SJCRH30 (cell line): Measurements from ENCODE around the gene FLACC1. TPM values are rescaled to one million over a fixed set of nuclear protein-coding genes. Genes with fewer than 3 reads are reported as not detected.

Experiments
- DNase-seq, 2 experiments: peaks; one replicate each; pipeline ENCODE4 v3.0.0-alpha.2; 2015 to 2020
- H3K27ac ChIP-seq: fragments of 250-450 bp; sonication (Bioruptor Pico); 2 replicates; pipeline ENCODE4 v1.5.1; 2020; ENCODE audit warnings: mild to moderate bottlenecking, moderate library complexity
- H3K27me3 ChIP-seq: fragments of 250-450 bp; sonication (Bioruptor Pico); 2 replicates; pipeline ENCODE4 v1.5.1; 2020; ENCODE audit warnings: mild to moderate bottlenecking, moderate library complexity
- H3K36me3 ChIP-seq: fragments of 250-450 bp; sonication (Bioruptor Pico); 2 replicates; pipeline ENCODE4 v1.5.1; 2020; ENCODE audit warnings: mild to moderate bottlenecking, moderate library complexity
- H3K4me1 ChIP-seq: fragments of 250-450 bp; sonication (Bioruptor Pico); 2 replicates; pipeline ENCODE4 v1.5.1; 2020; ENCODE audit warnings: mild to moderate bottlenecking, moderate library complexity
- H3K4me3 ChIP-seq: fragments of 250-450 bp; sonication (Bioruptor Pico); 2 replicates; pipeline ENCODE4 v1.5.1; 2020; ENCODE audit warnings: mild to moderate bottlenecking, moderate library complexity
- H3K9me3 ChIP-seq: fragments of 250-450 bp; sonication (Bioruptor Pico); replicated peaks from 2 replicates; pipeline ENCODE4 v1.5.1; 2020; ENCODE audit warnings: mild to moderate bottlenecking, moderate library complexity
- total RNA-seq: library from RNA; depleted of rRNA; stranded (reverse); fragments of >200 nt; shearing (Covaris generic); gene quantifications from 2 replicates; pipeline ENCODE4 v1.2.3, GENCODE V29; 2014

FLACC1 gene
- total RNA-seq, 1 experiment from 2014 or later = 0.55 TPM

DNA sequence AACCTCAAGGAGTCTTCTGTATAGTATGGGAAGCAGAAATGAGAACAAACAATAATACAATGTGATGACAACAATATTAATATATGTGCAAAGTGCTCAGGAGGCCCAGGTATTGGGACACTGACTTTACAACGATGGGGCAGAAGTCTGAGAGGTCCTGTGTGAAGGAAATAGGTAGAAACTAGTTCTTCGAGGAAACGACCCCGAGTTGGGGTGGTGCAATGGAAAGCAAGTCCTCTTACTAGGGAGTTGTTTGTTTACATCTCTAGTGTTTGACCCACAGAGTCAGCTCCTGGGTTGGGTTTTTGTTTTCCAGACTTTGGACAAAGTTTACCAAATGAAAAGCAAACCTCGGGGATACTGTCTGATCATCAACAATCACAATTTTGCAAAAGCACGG, 80.6 kb downstream of the FLACC1 start:
- Histone ChIP-seq H3K4me3 (no peak overlapping the region), H3K9me3 (no peaks in the 10 kb centered on the region), H3K27ac (no peak overlapping the region), H3K4me1 (no peaks in the 10 kb centered on the region), H3K27me3 (no peaks in the 10 kb centered on the region), H3K36me3 (0 out of 2 replicates have a peak, but pooled peaks cover 3% of the 10 kb centered on the region)
- no peak for DNase-seq

DNA sequence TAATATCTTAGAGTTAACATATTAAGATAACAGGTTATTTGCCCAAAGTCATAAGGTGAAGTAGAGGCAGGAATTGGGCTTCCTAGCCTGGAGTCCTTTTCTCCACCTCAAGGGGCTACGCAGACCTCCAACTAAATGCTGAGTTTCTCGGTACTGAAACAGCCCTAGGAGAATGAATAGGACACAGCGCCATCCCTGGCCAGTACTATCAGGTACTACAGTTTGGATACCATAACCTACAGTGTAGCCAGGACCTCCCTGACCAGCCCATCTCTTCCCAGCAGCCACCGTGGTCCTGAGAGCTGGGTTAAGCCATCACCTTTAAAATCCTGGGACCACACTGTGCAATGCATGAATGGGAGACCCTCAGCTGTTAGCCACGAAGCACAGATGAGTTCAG, 81.2 kb downstream of the FLACC1 start:
- Histone ChIP-seq H3K27me3 (no peaks in the 10 kb centered on the region), H3K36me3 (0 out of 2 replicates have a peak, but pooled peaks cover 3% of the 10 kb centered on the region), H3K4me3 (no peak overlapping the region), H3K4me1 (no peaks in the 10 kb centered on the region), H3K27ac (no peak overlapping the region), H3K9me3 (no peaks in the 10 kb centered on the region)
- DNase-seq = no peak

DNA sequence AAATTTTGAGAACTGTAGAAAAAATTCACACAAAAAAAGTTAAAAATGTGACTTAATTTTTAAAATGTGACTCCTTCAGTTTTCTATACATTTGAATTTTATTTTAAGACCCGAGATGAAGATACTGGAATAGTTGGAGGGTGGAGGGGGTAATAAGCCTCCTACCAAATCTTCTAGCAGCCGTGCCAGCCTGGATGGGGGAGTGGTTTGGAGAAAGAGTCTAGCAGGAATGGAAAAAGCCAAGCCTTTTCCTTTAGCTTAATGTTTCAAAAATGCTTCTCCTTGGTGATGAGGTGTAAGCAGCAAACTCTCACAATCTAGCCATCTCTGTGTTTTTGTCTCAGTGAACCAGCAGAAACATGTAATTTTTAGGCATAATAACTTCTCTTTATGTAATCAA, 82.1 kb downstream of the FLACC1 start:
- H3K9me3 ChIP-seq = no peaks in the 10 kb centered on the region
- H3K27me3 ChIP-seq = no peaks in the 10 kb centered on the region
- DNase-seq = no peak
- H3K36me3 ChIP-seq = 0 out of 2 replicates have a peak, but pooled peaks cover 3% of the 10 kb centered on the region
- no peak overlapping the region for H3K4me3 ChIP-seq
- H3K27ac ChIP-seq = no peak overlapping the region
- no peaks in the 10 kb centered on the region for H3K4me1 ChIP-seq

DNA sequence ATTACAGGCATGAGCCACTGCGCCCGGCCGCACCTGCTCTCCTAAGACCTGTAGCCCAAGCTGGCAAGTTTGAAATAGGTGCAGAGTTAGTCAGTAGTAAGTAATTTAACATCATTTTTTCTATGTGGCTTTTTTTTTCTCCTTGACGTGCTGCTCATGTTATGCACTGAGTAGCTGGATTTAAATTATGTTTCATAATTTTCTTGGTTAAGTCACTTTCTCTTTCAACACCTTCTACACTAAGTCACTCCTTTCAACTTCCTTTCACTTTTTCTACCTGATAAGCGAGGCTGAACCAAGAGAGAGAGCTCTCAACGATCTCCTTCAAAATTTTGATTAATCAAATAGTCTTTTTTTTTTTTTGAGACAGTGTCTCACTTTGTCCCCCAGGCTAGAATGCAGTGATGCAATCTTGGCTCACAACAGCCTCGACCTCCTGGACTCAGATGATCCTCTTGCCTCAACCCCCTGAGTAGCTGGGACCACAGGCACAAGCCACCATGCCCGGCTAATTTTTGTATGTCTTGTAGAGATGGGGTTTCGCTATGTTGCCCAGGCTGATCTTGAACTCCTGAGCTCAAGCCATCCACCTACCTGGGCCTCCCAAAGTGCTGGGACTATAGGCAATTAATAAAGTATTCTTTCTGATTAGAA, 83.7 kb downstream of the FLACC1 start:
- no peak for DNase-seq
- no peaks in the 10 kb centered on the region for H3K4me1 ChIP-seq
- H3K9me3 ChIP-seq = no peaks in the 10 kb centered on the region
- no peak overlapping the region for H3K27ac ChIP-seq
- H3K4me3 ChIP-seq = no peak overlapping the region
- no peaks in the 10 kb centered on the region for H3K36me3 ChIP-seq
- H3K27me3 ChIP-seq = no peaks in the 10 kb centered on the region

DNA sequence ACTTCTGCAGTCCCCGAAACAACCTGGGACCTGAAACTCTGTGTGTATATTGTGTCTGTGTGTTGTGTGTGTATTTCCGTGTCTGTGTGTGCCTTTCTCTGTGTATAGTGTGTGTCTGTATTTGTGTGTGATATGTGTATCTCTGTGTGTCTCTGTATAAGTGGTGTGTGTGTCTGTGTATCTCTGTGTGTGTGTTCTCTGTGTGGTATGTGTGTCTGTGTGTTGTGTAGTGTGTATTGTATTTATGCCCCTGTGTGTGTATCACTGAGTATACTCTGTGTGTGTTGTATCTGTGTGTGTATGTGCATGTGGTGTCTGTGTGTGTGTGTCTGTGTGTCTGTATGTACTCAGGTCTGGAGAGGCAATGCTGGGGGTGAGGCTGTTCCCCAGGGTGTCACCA, 85.2 kb downstream of the FLACC1 start:
- Histone ChIP-seq H3K27me3 (no peaks in the 10 kb centered on the region), H3K36me3 (no peaks in the 10 kb centered on the region), H3K4me1 (no peaks in the 10 kb centered on the region), H3K27ac (no peak overlapping the region), H3K4me3 (no peak overlapping the region), H3K9me3 (no peaks in the 10 kb centered on the region)
- no peak for DNase-seq

DNA sequence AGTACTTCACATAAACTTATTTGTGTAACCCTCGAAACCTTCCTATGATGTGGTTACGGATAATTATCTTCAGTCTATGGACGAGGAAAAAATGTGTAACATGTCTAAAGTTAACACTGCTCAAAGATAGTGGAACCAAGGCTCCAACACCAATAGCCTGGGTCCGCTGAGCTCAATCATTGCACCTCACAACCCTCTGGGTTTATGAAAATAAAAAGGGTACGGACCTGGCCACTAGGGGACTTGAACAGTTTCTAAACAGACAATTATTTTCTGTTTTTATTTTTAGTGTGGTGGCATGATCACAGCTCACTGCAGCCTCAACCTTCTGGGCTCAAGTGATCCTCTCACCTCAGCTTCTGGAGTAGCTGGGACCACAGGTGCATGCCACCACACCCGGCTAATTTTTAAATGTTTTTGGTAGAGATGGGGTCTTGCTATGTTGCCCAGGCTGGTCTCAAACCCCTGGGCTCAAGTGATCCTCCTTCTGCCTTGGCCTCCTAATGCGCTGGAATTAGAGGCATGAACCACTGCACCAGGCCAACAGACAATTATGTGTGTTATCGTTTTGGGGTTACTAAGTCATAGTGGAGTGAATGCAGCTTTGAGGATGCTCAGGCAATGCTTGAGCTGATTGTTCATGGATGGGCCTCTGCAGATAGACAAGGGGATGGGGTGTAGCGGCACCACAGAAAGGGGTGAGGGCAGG, 86.7 kb downstream of the FLACC1 start:
- Histone ChIP-seq H3K27ac (no peak overlapping the region), H3K27me3 (no peaks in the 10 kb centered on the region), H3K4me3 (no peak overlapping the region), H3K36me3 (no peaks in the 10 kb centered on the region), H3K4me1 (no peaks in the 10 kb centered on the region), H3K9me3 (no peaks in the 10 kb centered on the region)
- DNase-seq = no peak

DNA sequence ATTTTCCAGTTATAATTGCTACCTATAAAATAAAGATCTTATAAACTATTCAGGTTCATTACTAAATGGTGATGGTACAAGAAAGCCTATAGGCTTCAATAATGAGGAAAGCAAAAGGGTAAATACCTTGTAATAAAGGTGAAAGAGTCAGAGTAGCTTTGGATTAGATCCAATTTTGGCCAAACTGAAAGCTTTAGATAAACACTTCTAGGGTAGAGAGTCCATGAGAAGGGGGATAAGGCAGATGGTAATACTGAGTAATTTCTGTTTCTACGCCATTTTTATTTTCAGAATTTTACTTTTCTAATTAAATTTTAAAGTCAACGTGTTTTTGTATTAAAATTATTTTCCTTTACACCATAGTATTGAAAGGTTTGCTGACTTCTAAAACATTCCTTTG, 87.4 kb downstream of the FLACC1 start:
- no peak overlapping the region for H3K27ac ChIP-seq
- no peaks in the 10 kb centered on the region for H3K27me3 ChIP-seq
- no peaks in the 10 kb centered on the region for H3K4me1 ChIP-seq
- no peaks in the 10 kb centered on the region for H3K9me3 ChIP-seq
- H3K36me3 ChIP-seq = no peaks in the 10 kb centered on the region
- DNase-seq = no peak
- no peak overlapping the region for H3K4me3 ChIP-seq

DNA sequence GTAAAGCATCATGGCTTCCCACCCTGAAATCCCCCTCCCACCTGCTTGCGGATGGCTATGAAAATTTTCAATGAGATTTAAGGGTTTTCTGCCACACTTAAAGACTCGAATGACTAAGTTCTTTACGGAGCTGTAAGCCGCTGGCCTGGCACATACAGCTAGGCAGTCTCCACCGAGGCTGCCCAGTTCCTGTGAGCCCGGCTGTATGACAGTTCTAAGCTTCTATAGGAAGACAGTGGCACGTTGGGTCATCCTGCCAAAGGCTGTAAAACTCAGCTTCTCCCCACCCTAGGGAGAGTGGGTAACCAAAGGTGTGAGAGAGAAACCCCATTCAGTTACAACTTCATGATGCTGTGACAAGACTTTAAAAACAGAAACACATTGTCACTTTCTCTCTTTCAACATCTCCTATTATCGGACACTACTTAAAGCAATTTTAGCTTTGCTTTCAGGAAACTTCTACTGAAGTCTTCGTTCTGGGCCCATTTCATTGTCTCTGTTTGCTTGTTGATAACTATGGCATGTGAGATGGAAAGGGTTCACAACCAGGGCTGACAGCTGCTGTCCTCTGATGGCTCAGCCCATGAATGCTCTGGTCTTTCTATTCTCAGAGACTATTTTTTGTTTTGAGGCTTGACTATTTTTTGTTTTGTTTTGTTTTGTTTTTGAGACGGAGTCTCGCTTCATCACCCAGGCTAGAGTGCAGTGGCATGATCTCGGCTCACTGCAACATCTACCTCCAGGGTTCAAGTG, 89.7 kb downstream of the FLACC1 start:
- H3K4me3 ChIP-seq = no peak overlapping the region
- H3K27me3 ChIP-seq = no peaks in the 10 kb centered on the region
- H3K36me3 ChIP-seq = no peaks in the 10 kb centered on the region
- no peaks in the 10 kb centered on the region for H3K4me1 ChIP-seq
- no peak for DNase-seq
- H3K9me3 ChIP-seq = no peaks in the 10 kb centered on the region
- no peak overlapping the region for H3K27ac ChIP-seq

DNA sequence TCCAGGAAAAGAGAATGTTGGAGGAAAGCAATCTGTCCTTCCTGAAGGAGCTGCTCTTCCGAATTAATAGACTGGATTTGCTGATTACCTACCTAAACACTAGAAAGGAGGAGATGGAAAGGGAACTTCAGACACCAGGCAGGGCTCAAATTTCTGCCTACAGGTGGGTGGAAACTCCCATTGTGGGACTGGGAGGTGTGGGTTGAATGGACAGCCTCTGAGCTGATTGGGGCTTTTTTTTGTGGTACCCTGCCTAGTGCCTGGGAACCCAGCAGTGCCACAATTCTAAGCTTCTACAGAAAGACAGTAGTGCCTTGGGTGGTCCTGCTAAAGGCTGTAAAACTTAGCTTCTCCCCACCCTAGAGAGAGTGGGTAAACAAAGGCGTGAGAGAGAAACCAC, 90.5 kb downstream of the FLACC1 start:
- no peak overlapping the region for H3K4me3 ChIP-seq
- no peaks in the 10 kb centered on the region for H3K9me3 ChIP-seq
- no peaks in the 10 kb centered on the region for H3K36me3 ChIP-seq
- no peak for DNase-seq
- no peak overlapping the region for H3K27ac ChIP-seq
- no peaks in the 10 kb centered on the region for H3K4me1 ChIP-seq
- H3K27me3 ChIP-seq = no peaks in the 10 kb centered on the region

DNA sequence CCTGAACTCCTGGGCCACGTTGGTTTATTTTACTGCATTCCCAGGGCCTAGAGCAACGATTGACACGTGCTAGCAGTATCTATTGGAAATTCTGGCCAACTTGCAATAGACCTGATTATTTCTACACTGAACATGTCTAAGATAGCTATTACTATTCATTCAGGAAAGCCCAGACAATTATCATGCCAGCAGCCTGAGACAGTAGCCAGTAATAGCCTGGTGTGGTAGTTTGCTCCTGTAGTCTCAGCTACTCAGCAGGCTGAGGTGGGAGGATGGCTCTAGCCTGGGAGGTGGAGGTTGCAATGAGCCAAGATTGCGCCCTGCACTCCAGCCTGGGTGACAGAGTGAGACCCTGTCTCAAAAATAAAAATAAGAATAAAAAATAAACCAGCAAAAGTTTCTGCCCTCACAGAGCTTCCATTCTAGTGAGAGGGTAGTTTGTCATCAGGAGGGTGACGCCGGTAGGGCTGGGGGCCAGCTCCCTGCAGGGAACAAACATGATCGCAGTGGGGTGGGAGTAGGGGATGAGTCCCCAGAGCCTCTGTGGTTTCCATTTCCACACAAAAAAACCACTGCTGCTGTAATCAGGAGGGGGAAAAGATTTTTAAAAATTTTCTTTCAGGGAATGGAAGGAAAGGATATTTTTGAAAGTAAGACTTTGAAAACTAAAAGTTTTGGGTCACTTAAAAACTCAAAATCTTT, 92.5 kb downstream of the FLACC1 start:
- DNase-seq = no peak
- Histone ChIP-seq H3K27me3 (no peaks in the 10 kb centered on the region), H3K27ac (no peak overlapping the region), H3K4me1 (no peaks in the 10 kb centered on the region), H3K9me3 (no peaks in the 10 kb centered on the region), H3K4me3 (no peak overlapping the region), H3K36me3 (no peaks in the 10 kb centered on the region)

DNA sequence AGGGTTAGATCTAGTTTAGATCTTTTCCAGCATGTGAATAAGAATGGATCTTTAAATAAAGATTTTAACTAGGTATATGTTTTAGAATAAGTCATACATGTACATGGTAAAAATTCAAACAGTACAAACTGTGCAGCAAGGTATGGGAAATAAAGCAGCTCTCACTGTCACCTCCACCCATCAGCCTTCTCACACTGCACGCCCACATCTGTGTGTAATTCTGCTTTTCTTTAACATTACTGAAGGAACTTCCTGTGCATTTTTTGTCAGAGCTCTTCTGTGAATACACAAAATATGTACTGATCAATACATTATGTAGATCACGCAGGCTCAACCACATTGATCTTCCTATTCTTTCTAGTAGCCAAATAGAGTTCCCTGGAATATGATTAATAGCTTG, 93.4 kb downstream of the FLACC1 start:
- no peak for DNase-seq
- no peaks in the 10 kb centered on the region for H3K36me3 ChIP-seq
- no peaks in the 10 kb centered on the region for H3K27me3 ChIP-seq
- no peak overlapping the region for H3K4me3 ChIP-seq
- no peaks in the 10 kb centered on the region for H3K4me1 ChIP-seq
- no peak overlapping the region for H3K27ac ChIP-seq
- no peaks in the 10 kb centered on the region for H3K9me3 ChIP-seq

DNA sequence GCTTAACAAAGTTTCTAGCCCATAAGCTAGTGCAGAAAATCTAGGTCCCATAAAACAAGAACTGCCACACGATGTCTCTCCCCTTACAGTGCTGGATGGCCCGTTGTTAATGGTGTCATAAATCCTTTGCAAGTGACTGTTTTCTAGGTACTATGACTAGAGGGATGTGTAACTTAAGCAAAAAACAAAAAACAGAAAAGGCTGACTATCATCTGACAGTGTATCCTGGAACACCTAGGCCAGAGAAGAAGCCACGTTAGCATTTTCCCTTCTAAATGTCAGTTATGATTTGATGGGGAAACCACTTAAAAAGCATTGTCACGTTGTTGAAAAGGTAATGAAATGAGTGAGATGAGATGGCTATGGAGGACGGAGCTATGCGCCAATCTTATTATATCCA, 94.4 kb downstream of the FLACC1 start:
- H3K27ac ChIP-seq = no peak overlapping the region
- H3K9me3 ChIP-seq = no peaks in the 10 kb centered on the region
- H3K4me3 ChIP-seq = no peak overlapping the region
- DNase-seq = no peak
- no peaks in the 10 kb centered on the region for H3K4me1 ChIP-seq
- no peaks in the 10 kb centered on the region for H3K36me3 ChIP-seq
- H3K27me3 ChIP-seq = no peaks in the 10 kb centered on the region

DNA sequence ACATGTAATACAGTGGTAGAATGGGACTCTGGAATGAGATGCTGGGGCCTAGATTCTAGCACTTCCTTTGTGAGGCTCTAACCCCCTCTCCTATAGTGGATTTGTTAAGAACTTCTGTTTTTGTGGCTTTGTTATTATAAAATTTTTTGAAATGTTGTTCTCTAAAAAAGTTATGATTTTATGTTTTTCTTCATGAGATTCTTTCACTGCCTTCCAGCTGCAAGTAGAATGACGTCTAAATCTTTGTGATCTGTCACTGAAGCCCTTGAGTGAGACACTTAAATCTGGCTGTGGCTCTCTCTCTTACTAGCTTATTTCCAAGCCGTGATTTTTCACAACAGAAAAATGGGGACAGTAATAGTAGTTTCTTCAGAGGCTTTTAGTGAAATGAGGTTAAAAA, 95.2 kb downstream of the FLACC1 start:
- Histone ChIP-seq H3K36me3 (no peaks in the 10 kb centered on the region), H3K27ac (no peak overlapping the region), H3K9me3 (no peaks in the 10 kb centered on the region), H3K27me3 (no peaks in the 10 kb centered on the region), H3K4me3 (no peak overlapping the region), H3K4me1 (no peaks in the 10 kb centered on the region)
- DNase-seq = no peak

DNA sequence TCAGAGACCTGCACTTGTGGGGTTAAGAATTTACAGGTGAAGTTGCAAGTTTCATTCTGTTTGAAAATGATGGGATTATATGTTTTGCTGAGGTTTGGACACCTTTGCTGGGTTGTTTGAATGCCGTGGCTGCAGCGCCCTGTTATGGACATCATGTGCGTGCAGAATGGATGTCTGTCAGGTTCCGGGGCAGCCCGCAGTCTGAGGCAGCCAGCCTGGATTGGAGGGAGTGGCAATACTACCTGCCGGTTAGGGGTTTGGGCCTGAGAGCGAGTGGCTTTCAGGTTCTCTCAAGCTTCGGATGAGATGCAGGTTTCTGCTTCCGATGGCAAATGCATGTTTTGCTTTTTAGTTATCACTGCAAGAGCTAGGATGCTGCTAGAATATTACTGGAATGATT, 95.7 kb downstream of the FLACC1 start:
- no peak for DNase-seq
- no peaks in the 10 kb centered on the region for H3K36me3 ChIP-seq
- H3K27me3 ChIP-seq = no peaks in the 10 kb centered on the region
- no peak overlapping the region for H3K27ac ChIP-seq
- no peaks in the 10 kb centered on the region for H3K9me3 ChIP-seq
- H3K4me1 ChIP-seq = no peaks in the 10 kb centered on the region
- no peak overlapping the region for H3K4me3 ChIP-seq

DNA sequence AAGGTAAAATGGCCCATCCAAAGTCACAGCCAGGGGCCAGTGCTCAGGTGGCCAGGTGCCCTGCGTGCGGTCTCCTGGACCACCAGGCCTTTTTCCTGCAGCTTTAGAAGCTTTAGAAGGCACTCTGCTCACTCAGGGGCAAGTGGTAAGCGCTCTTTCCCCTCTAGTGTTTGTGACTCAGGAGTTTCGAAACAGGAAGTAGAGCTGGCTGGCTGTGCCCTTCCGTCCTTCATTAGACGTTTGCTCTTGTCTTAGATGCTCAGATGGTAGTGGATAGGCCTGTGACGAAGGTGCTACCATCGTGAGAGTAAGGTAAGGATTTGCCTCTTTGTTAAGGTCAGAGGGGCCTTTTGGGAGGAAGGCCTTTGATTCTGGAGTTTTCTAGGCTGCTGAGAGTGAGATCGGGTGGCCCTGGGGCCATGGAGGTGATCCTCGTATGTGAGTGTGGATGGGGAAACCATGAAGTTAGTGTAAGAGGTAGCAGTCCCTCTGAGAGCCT, 96.8 kb downstream of the FLACC1 start, which contains the start of gene CASP8:
Gene CASP8, plus strand, starts transcription at position 235 of the 499 bp plus-strand sequence. CDS start 5,951 bp downstream, outside the sequence.
- Histone ChIP-seq H3K27me3 (no peaks in the 10 kb centered on the region), H3K36me3 (no peaks in the 10 kb centered on the region), H3K4me3 (no peak within 1 kb of the TSS), H3K27ac (no peak within 1 kb of the TSS), H3K9me3 (no peaks in the 10 kb centered on the region), H3K4me1 (no peaks in the 10 kb centered on the region)
- no peak for DNase-seq
